Measurements from ENCODE around the gene PLCL1. TPM values are rescaled to one million over a fixed set of nuclear protein-coding genes. Genes with fewer than 3 reads are reported as not detected.
"Not testable (repeated sequence)": the region's sequence is repeated elsewhere in the genome, so short reads cannot be mapped to it uniquely, and the experiment has no call there.

Gene PLCL1
- total RNA-seq, 2 experiments from 2014 or later: 0.17 to 0.23 TPM

DNA sequence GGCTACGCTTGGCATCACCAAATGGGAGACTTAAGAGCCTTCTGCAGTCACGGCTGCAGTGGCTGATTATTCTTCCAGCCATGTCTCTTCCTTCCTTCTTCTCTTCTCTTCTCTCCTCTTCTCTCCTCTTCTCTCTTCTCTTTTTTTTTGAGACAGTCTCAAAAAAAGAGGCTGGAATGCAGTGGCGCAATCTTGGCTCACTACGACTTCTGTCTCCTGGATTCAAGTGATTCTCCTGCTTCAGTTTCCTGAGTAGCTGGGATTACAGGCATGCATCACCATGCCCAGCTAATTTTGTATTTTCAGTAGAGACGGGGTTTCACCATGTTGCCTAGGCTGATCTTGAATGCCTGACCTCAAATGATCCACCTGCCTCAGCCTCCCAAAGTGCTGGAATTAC is 225.2 kb downstream of the PLCL1 start:
- POLR2A ChIA-PET, CTCF ChIA-PET: not testable (repeated sequence)

DNA sequence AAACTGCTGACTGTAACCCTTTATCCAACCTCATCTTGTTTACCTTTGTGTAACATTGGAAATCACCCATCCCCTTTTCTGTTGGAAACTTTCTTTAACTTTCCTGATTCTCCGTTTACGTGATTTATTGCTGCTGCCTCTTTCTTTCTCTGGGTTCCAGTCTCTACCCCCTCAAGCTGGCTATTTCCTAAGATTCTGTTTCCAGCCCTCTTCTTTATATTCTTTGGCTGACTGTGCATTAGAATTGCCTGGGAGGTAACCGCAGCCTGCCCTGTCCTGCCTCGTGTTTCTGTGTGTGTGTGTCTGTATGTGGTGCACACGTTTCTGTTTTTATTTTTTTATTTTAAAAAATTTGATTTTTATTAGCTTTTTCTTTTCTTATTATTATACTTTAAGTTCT is 229.2 kb downstream of the PLCL1 start:
- POLR2A ChIA-PET: no interaction called here
- CTCF ChIA-PET: no interaction called here

DNA sequence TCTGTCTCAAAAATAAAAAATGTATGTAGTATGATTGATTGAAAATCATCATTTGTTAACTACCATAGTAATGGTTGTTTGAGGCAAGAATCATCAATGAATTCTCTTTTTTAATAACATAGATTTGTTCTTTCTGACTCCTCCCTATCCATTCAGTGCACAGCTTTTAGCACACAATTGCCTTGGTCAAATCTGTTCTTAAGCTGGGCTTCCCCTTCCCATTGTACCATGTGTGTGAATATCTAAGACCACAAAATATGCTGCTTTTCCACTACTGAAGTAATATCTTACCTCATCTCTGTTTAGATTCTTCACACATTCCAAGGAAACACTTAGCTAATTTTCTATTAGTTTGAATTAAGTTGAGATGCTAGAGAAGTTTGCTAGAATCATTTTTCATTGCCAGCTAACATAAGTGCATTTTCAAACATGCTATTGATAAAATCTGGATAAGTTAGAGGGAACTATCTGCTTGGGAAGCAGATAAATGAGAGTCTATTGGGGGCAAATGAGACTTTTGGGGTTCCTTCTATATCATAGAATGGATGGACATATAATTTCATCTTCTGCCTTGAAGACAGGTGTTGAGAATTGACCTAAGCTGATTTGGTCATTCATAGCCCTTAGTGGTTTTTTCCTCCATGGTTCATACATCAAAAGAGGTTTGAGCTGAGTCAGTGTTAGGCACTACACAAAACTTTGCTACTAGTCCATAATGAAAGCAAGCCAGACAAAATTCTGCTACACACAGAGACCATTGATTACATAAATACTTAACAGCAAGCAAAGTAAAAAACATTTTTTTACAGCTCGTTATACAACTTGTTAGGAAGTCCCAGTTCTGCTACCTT is 231.9 kb downstream of the PLCL1 start:
- POLR2A ChIA-PET: no interaction called here
- CTCF ChIA-PET: no interaction called here

- ChIA-PET POLR2A (no interaction called here), CTCF (no interaction called here)
These were observed 236.4 kb downstream of the PLCL1 start for GRCh38 chr2:198040835-198041234.

DNA sequence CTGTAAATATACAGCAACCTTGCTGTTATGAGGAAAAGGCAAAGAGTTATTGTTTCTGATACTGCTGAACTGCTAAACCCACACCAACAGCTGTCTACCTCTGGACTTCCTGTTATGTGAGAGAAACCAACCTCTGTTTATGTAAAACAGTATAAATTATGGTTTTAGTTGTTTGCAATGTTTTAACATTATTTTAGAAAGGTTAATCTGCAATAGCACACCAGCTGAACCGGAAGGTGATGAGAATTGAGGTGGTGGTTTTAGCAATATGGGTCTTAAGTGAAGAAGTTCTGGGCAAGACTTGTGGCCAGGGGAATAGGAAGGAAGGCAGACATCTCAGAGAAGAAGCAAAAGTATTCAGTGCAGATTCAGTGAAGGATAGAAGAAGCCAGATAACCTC is 237.8 kb downstream of the PLCL1 start:
- CTCF ChIA-PET: no interaction called here
- POLR2A ChIA-PET: no interaction called here

- ChIA-PET CTCF (no interaction called here), POLR2A (no interaction called here)
These were observed 240.4 kb downstream of the PLCL1 start for GRCh38 chr2:198044777-198045176.

DNA sequence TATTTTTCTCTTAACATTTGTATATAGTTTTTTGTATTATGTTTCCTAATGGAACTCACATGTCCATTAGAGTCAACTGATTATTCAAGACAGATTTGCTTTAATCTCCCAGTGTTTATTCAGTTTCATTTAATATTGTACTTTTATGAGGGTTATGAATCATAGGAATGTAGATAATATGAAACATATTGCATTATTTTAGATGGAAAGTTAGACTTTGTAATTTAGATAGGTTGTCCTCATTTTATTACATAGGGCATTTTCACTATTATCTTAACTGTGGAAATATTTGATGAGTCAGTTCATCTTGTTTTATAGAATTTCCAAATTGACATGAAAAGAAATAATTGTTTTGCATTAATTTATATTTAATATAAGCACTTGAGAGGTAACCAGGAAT is 240.8 kb downstream of the PLCL1 start:
- POLR2A ChIA-PET: no interaction called here
- CTCF ChIA-PET: no interaction called here

- ChIA-PET POLR2A (interaction anchor here (0.6 kb wide), 1 partner anchor 75 kb away, joined by 4 read pairs; no protein-coding TSS in a partner anchor), CTCF (no interaction called here)
These were observed 248.3 kb downstream of the PLCL1 start for GRCh38 chr2:198052741-198053140.

DNA sequence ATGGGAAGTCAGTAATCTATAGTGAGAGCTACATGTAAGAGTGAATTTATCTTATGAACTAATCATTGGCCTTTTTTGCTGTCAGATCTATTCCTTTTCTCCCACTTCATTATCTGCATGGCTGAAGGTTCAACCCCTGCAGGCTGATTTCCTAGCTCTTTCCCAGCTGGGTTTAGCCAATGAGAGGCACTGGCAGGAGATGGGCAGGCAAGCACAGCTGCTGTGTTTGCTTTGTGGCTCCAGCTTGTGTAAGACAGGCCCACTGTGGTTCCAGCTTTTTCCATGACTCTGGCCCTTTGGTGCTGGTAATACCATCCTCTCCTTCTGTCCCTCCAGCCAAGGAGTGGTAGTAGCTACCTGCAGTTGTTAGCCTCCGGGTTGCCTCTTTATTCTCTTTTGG is 248.8 kb downstream of the PLCL1 start:
- CTCF ChIA-PET: no interaction called here
- POLR2A ChIA-PET: no interaction called here

GRCh38 chr2:198053776-198054175 is 249.4 kb downstream of the PLCL1 start:
- POLR2A ChIA-PET: no interaction called here
- CTCF ChIA-PET: interaction anchor here (1.0 kb wide), 1 partner anchor 8 kb away, joined by 3 read pairs; no protein-coding TSS in a partner anchor

DNA sequence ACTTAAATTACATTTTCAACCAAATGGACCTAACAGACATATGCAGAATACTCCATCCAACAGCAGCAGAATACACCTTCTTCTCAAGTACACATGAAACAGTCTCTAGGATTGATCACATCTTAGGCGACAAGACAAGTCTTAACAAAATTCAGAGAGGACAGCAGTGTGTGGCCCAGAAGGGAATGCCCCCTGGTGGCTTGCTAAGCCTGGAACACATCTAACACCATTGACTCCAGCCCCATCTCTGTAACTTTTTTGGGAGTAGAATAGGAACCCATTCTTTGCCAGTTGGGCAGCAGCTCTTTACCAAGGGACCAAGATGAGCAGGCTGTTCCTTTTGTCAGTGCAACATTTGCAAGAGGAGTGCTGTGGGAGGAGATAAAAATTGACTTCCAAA is 249.9 kb downstream of the PLCL1 start:
- CTCF ChIA-PET: interaction anchor here (1.0 kb wide), 1 partner anchor 8 kb away, joined by 3 read pairs; no protein-coding TSS in a partner anchor

DNA sequence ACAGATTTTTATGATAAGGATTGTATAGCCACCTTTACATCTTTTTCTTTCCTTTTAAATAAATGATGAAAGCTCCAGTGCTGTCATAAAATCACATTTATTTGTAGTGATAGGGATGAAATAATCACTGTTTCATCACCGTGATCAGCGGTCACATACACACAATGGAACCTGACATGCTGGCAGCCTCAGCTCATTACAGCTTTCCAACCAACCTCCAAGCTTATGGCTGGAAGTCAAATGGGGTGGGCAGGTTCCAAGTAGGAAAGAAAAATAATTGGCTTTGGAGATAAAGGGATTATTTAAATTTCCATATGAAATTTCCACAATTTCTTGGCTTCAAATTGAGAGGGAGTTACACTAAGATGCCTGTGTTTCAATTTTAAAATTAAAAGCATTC is 251.3 kb downstream of the PLCL1 start:
- CTCF ChIA-PET: no interaction called here
- POLR2A ChIA-PET: no interaction called here

More for the DNA sequence above, 249.9 kb downstream of the PLCL1 start:
- POLR2A ChIA-PET: no interaction called here

- ChIA-PET POLR2A (no interaction called here), CTCF (no interaction called here)
These were observed 252.4 kb downstream of the PLCL1 start for GRCh38 chr2:198056836-198057235.

- ChIA-PET POLR2A (no interaction called here), CTCF (no interaction called here)
These were observed 255.4 kb downstream of the PLCL1 start for GRCh38 chr2:198059800-198060199.

- CTCF ChIA-PET: no interaction called here
These were observed 255.9 kb downstream of the PLCL1 start for GRCh38 chr2:198060277-198060676.

DNA sequence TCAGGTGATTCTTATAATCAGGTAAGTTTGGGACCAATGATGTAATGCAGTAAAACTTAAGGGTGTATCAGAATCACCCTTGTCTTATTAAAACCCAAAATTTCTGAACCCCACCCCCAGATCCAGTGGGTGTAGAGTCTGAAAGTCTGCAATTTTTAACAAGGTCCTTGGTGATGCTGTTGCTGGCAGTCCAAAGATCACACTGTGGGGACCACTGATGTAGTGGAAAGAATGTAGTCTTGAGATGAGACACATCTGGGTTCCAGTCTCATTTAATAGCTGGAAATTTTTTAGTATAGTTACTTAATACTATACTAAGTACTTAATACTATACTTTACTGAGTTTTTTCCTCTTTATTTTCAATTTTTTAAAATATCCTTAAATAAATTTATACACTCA is 258.4 kb downstream of the PLCL1 start:
- CTCF ChIA-PET: no interaction called here
- POLR2A ChIA-PET: no interaction called here

More at GRCh38 chr2:198060277-198060676, 255.9 kb downstream of the PLCL1 start:
- POLR2A ChIA-PET: no interaction called here

GRCh38 chr2:198063242-198063641 is 258.8 kb downstream of the PLCL1 start:
- CTCF ChIA-PET: no interaction called here
- POLR2A ChIA-PET: no interaction called here

DNA sequence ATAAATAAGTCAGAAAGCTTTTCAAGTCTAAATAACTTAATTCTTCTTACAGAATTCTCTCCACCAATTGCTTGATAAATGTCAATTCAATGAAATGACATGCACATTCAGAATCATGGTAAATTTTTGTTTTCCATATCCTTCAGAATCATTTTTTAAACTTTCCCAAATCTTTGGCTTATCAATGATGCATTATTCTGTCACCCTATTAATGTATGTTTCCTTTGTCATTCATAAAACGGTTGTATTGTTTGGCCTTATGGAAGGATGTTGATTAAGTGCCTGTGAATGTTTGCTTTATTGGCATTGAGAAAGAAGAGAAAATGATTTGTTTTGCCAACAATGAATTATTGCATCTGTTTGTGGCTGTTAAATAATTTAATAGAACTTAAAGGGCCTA is 260.9 kb downstream of the PLCL1 start:
- ChIA-PET CTCF (no interaction called here), POLR2A (no interaction called here)

GRCh38 chr2:198066597-198066996 is 262.2 kb downstream of the PLCL1 start:
- ChIA-PET POLR2A (no interaction called here), CTCF (no interaction called here)

- ChIA-PET POLR2A (no interaction called here), CTCF (no interaction called here)
These were observed 268.3 kb downstream of the PLCL1 start for GRCh38 chr2:198072655-198073054.

DNA sequence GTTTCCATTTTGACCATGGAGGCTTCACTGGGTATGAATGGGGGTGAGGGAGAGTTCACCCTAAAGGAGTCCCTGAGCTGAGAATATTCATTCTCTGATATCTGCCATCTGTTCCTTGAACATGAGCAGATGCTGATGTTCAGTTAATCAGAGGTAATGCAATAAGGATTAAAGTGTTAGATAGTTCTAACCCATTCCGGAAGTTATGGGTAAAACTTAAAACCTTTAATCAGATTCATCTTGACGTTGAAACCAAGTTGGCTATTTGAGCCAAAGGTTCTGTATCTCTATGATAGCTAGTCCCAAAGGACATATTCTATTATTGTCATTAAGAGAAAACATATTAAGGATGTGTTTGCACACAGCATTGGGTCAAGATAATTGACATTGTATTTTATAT is 268.9 kb downstream of the PLCL1 start:
- ChIA-PET CTCF (no interaction called here), POLR2A (no interaction called here)

DNA sequence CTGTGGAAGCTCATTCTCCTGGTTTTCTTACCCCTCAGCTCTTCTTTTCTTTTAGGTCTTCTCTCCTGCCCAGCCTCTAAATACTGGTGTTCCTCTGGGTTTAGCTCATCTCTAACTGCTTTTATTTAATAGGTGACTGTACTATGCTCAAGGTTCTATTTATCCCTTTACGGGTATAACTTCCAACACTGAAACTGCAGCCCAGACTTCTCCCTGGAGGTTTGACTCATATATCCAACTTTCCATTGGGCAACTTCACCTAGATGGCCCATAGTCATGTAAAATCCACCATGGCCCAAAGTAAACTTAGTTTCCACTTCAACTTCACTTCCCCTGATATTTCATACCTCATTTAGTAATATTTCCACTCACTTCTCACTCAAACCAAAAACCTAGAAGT is 273.1 kb downstream of the PLCL1 start:
- CTCF ChIA-PET: interaction anchor here (0.5 to 0.6 kb wide), 2 partner anchors 343 to 1491 kb away, joined by 3 read pairs; no protein-coding TSS in a partner anchor

More for the DNA sequence above, 273.1 kb downstream of the PLCL1 start:
- POLR2A ChIA-PET: no interaction called here
